Fibroblast of lung (primary cell): ENCODE data around the gene NADK. TPM values are rescaled to one million over a fixed set of nuclear protein-coding genes. Genes with fewer than 3 reads are reported as not detected.

Experiments
- DNase-seq, 2 donors: peaks; one replicate each; pipeline versions ENCODE4 v3.0.0 to v3.0.0-alpha.2; 2010; ENCODE audit warnings: low read depth in 2 of 2
- H2AFZ ChIP-seq: 2 replicates; pipeline ENCODE4 v1.5.1; 2012; ENCODE audit warnings: low read length, control low read depth, inconsistent platforms
- H3K27ac ChIP-seq: 2 replicates; pipeline ENCODE4 v1.5.1; 2011; ENCODE audit warnings: low read length, control low read depth; ENCODE audit not compliant: insufficient read depth
- H3K27me3 ChIP-seq: 2 replicates; pipeline ENCODE4 v1.5.1; 2011; ENCODE audit warnings: mild to moderate bottlenecking, low read length; ENCODE audit not compliant: control insufficient read depth, insufficient read depth
- H3K36me3 ChIP-seq: 2 replicates; pipeline ENCODE4 v1.5.1; 2011; ENCODE audit warnings: low read length; ENCODE audit not compliant: control insufficient read depth, insufficient read depth
- H3K4me1 ChIP-seq: 2 replicates; pipeline ENCODE4 v1.5.1; 2011; ENCODE audit warnings: low read length; ENCODE audit not compliant: control insufficient read depth, insufficient read depth; ENCODE audit errors: extremely low read depth
- H3K4me2 ChIP-seq: 2 replicates; pipeline ENCODE4 v1.5.1; 2011; ENCODE audit warnings: low read length, control low read depth; ENCODE audit not compliant: insufficient read depth; ENCODE audit errors: extremely low read depth
- H3K4me3 ChIP-seq, 4 experiments: fragments of 200-600 bp in 1 of 4; sonication (generic) in 1 of 4; replicated peaks in 1 of 4; 2 replicates each; pipeline ENCODE4 v1.5.1; 2011 to 2016; ENCODE audit warnings: low read length in 4 of 4, low read depth in 3 of 4, mild to moderate bottlenecking in 3 of 4, control low read depth in 2 of 4, inconsistent platforms in 1 of 4, mixed read lengths in 1 of 4; ENCODE audit not compliant: insufficient read depth in 1 of 4; ENCODE audit errors: control extremely low read depth in 1 of 4
- H3K79me2 ChIP-seq: 2 replicates; pipeline ENCODE4 v1.5.1; 2012; ENCODE audit warnings: mild to moderate bottlenecking, low read length, inconsistent platforms; ENCODE audit not compliant: control insufficient read depth, insufficient read depth
- H3K9ac ChIP-seq: 2 replicates; pipeline ENCODE4 v1.5.1; 2011; ENCODE audit warnings: mild to moderate bottlenecking, low read length, control low read depth; ENCODE audit not compliant: insufficient read depth
- H3K9me3 ChIP-seq: 2 replicates; pipeline ENCODE4 v1.5.1; 2012; ENCODE audit warnings: low read depth, low read length; ENCODE audit not compliant: control insufficient read depth, insufficient read depth
- H4K20me1 ChIP-seq: 2 replicates; pipeline ENCODE4 v1.5.1; 2011; ENCODE audit warnings: low read length; ENCODE audit not compliant: control insufficient read depth, insufficient read depth; ENCODE audit errors: extremely low read depth
- EZH2 ChIP-seq: IDR thresholded peaks from 2 replicates; pipeline ENCODE4 v1.5.1; 2012; ENCODE audit warnings: low read length, control low read depth, mild to moderate bottlenecking; ENCODE audit errors: missing control alignments
- polyA plus RNA-seq, 2 donors: library from polyadenylated mRNA; depleted of rRNA in 1 of 2; stranded (reverse) in 1 of 2; unstranded in 1 of 2; fragments of >200 nt; gene quantifications; 2 replicates each; pipeline ENCODE4 v1.2.1, GENCODE V29; 2011 to 2012; ENCODE audit warnings: missing spikeins in 1 of 2
- total RNA-seq: library from RNA; depleted of rRNA; stranded (reverse); fragments of >200 nt; gene quantifications from 2 replicates; pipeline ENCODE4 v1.2.1, GENCODE V29; 2014
- TF ChIP-seq, protein P1 (sequence below), 2 donors: IDR thresholded peaks in 1 of 2; conservative IDR thresholded peaks in 1 of 2; 1 replicate in 1 of 2; 2 replicates in 1 of 2; pipeline ENCODE4 v1.5.1; 2011 to 2012; ENCODE audit warnings: low read length in 2 of 2, control low read depth in 1 of 2, inconsistent platforms in 1 of 2, low read depth in 1 of 2, mild to moderate bottlenecking in 1 of 2

Gene NADK
- total and polyA plus RNA-seq, 2 donors (not counting 1 experiment from before 2014, with no cell fraction given) = 32.7 to 35.0 TPM

DNA sequence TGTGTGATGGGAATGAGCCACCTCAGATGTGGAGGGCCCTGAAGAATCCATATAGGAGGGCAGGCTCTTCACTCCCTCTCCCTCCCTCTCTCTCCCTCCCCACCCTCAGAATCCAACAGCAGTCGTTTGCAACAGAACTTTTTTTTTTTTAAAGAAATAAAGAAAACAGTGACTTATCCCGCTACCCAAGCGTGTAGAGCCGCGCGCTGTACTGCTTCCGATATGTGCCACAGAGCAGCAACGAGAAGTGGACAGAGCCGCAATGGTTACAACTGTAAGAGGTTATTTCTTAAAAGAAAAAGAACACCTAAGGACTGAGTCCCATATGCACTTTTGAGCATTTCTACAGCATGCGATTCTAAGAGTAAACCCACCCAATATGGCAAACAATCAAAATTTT is 7.4 kb upstream of the NADK start:
- peaks cover 33% of the 10 kb centered on the region for H3K36me3 ChIP-seq

DNA sequence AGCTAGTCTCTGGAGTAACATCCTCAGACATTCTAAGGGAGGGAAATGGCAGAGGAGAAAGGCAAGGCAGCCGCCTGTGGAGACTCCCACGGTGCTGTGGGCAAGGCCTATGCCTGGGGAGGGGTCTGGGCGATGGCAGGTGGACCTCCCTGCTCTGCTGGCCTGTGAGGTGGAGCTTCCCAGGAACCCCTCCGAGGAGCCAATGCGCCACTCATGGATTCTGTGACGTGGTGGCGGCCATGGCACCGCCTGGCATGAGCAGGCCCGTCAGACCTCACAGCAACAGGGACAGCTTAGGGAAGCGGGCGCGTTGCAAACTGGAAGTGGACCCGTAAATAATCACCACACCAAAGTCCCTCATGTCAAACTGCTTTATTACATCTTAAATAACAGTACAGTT is 6.7 kb upstream of the NADK start:
- Histone ChIP-seq H2AFZ (no peak overlapping the region), H3K4me2 (no peak overlapping the region), H3K9ac (no peak overlapping the region), H3K36me3 (peaks cover 29% of the 10 kb centered on the region), H3K27me3 (no peaks in the 10 kb centered on the region), H3K4me3 (no peak overlapping the region), H3K4me1 (peaks cover 16% of the 10 kb centered on the region), H4K20me1 (no peaks in the 10 kb centered on the region), H3K9me3 (no peaks in the 10 kb centered on the region), H3K27ac (no peak overlapping the region), H3K79me2 (peaks cover 2% of the 10 kb centered on the region)
- DNase-seq = no peak
- TF ChIP-seq EZH2 = no peak
- TF ChIP-seq, protein P1, sequence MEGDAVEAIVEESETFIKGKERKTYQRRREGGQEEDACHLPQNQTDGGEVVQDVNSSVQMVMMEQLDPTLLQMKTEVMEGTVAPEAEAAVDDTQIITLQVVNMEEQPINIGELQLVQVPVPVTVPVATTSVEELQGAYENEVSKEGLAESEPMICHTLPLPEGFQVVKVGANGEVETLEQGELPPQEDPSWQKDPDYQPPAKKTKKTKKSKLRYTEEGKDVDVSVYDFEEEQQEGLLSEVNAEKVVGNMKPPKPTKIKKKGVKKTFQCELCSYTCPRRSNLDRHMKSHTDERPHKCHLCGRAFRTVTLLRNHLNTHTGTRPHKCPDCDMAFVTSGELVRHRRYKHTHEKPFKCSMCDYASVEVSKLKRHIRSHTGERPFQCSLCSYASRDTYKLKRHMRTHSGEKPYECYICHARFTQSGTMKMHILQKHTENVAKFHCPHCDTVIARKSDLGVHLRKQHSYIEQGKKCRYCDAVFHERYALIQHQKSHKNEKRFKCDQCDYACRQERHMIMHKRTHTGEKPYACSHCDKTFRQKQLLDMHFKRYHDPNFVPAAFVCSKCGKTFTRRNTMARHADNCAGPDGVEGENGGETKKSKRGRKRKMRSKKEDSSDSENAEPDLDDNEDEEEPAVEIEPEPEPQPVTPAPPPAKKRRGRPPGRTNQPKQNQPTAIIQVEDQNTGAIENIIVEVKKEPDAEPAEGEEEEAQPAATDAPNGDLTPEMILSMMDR (conservative IDR thresholded peaks at IDR 0.05 in 1 of 2, IDR thresholded peaks at IDR 0.05 in 1 of 2; ENCODE audit: low read depth in 1 of 2, low read length in 2 of 2) = no peak

More for the DNA sequence above, 7.4 kb upstream of the NADK start:
- Histone ChIP-seq H3K27ac (no peak overlapping the region), H2AFZ (no peak overlapping the region), H3K9ac (no peak overlapping the region), H3K27me3 (no peaks in the 10 kb centered on the region), H3K4me2 (no peak overlapping the region), H3K9me3 (no peaks in the 10 kb centered on the region), H3K79me2 (peaks cover 5% of the 10 kb centered on the region), H3K4me3 (no peak overlapping the region), H4K20me1 (no peaks in the 10 kb centered on the region), H3K4me1 (peaks cover 12% of the 10 kb centered on the region)
- DNase-seq = no peak
- TF ChIP-seq, protein P1 (conservative IDR thresholded peaks at IDR 0.05 in 1 of 2, IDR thresholded peaks at IDR 0.05 in 1 of 2; ENCODE audit: low read depth in 1 of 2, low read length in 2 of 2) = no peak
- no peak for TF ChIP-seq EZH2

DNA sequence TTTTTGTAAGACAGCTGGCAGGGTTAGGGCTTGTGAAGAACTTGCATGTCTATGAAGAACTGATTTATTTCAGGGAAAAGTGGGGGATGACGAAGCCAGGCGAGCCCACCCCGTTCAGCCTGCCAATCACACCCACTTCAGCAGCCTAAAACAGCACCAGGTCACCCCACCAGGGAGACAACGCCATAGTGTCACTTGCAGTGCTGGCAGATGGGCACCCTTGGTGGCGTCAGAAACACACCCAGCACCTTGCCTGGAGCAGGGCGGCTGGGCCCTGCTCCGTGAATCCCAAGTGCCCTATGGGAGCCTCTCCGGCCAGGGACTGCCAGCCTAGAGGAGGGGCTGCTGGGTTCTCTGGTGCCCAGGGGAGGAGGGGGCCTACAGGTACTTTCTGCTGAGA is 5.0 kb upstream of the NADK start:
- H3K27me3 ChIP-seq = no peaks in the 10 kb centered on the region
- H3K27ac ChIP-seq = no peak overlapping the region
- H3K4me1 ChIP-seq = peaks cover 18% of the 10 kb centered on the region
- H3K4me2 ChIP-seq = no peak overlapping the region
- no peaks in the 10 kb centered on the region for H4K20me1 ChIP-seq
- TF ChIP-seq, protein P1 (conservative IDR thresholded peaks at IDR 0.05 in 1 of 2, IDR thresholded peaks at IDR 0.05 in 1 of 2; ENCODE audit: low read depth in 1 of 2, low read length in 2 of 2) = no peak
- TF ChIP-seq EZH2 = no peak
- H3K4me3 ChIP-seq = no peak overlapping the region
- H3K36me3 ChIP-seq = peaks cover 19% of the 10 kb centered on the region
- no peak overlapping the region for H3K9ac ChIP-seq
- H2AFZ ChIP-seq = no peak overlapping the region
- no peak for DNase-seq
- no peaks in the 10 kb centered on the region for H3K9me3 ChIP-seq
- no peaks in the 10 kb centered on the region for H3K79me2 ChIP-seq
